HUES48 (cell line): Measurements from ENCODE around the gene TNRC6C.

ENCODE experiments used
- H3K27ac ChIP-seq: one replicate; pipeline ENCODE4 v1.7.0; 2013; ENCODE audit warnings: low read depth, low read length, inconsistent platforms
- H3K27me3 ChIP-seq: 2 replicates; pipeline ENCODE4 v1.6.1; 2013; ENCODE audit warnings: mild to moderate bottlenecking, low read length; ENCODE audit not compliant: control insufficient read depth, insufficient read depth
- H3K36me3 ChIP-seq: 2 replicates; pipeline ENCODE4 v1.6.1; 2013; ENCODE audit warnings: low read length; ENCODE audit not compliant: control insufficient read depth, insufficient read depth
- H3K4me1 ChIP-seq: 2 replicates; pipeline ENCODE4 v1.6.1; 2013; ENCODE audit warnings: mild to moderate bottlenecking, low read length; ENCODE audit not compliant: control insufficient read depth, insufficient read depth
- H3K4me3 ChIP-seq: 2 replicates; pipeline ENCODE4 v1.5.1; 2013; ENCODE audit warnings: mild to moderate bottlenecking, low read depth, low read length
- H3K9ac ChIP-seq: 2 replicates; pipeline ENCODE4 v1.6.1; 2013; ENCODE audit warnings: mild to moderate bottlenecking, low read depth, low read length, moderate library complexity
- H3K9me3 ChIP-seq: 2 replicates; pipeline ENCODE4 v1.6.1; 2013; ENCODE audit warnings: low read length; ENCODE audit not compliant: control insufficient read depth, insufficient read depth

Gene TNRC6C, protein sequence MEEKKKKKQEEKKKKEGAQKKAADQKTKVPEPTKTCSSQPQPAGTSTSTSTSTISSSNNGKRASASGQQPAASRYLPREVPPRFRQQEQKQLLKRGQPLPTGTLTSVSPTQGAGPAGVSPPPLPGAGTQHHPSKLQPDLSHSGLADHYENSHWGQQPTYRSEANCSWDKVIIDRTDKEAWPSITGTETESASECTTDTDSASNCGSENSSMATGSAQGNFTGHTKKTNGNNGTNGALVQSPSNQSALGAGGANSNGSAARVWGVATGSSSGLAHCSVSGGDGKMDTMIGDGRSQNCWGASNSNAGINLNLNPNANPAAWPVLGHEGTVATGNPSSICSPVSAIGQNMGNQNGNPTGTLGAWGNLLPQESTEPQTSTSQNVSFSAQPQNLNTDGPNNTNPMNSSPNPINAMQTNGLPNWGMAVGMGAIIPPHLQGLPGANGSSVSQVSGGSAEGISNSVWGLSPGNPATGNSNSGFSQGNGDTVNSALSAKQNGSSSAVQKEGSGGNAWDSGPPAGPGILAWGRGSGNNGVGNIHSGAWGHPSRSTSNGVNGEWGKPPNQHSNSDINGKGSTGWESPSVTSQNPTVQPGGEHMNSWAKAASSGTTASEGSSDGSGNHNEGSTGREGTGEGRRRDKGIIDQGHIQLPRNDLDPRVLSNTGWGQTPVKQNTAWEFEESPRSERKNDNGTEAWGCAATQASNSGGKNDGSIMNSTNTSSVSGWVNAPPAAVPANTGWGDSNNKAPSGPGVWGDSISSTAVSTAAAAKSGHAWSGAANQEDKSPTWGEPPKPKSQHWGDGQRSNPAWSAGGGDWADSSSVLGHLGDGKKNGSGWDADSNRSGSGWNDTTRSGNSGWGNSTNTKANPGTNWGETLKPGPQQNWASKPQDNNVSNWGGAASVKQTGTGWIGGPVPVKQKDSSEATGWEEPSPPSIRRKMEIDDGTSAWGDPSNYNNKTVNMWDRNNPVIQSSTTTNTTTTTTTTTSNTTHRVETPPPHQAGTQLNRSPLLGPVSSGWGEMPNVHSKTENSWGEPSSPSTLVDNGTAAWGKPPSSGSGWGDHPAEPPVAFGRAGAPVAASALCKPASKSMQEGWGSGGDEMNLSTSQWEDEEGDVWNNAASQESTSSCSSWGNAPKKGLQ (N-terminal part only)

DNA sequence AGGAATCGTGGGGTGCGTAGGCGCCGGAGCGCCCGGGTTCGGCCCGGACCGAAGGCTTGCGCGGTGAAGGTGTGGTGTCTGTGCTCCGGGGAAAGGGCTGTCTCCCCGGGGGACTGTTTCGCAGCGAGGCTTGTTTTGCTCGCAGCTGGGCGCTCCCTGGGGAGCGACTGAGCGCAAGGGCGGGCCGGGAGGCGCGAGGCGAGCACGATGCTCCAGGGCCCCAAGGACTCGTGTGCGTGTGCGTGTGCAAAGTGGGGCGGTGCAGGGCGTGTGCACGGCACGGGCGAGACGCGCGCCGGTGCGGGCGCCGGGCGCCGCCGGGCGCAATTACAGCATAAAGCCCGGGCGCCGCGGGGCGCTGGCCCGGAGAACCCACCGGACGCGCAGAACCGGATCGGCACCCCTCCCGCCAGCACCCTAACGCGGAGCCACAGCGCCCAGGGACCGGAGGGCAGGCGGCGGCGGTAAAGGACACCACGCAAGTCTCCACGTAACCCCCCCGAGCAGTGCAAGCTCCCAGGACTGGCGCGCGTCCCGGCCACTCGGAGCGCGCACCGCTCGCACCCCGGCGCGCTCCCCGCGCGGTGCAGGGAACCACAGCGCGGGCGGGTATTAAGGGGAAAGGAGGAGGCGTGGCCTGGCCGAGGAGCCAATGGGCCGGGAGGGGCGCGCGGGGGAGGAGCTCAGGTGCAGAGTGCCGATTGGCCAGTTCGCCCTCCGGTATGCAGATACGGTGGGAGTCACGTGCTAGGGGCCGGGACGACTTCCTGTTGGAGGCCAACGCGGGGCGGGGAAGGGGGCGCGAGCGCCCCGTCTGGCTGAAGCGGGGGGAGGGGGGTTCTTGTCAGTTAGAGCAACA, at the start of gene TNRC6C:
Gene TNRC6C (plus strand): TSS at position 847 of the 859 bp plus-strand sequence. CDS start 45,504 bp downstream, outside the sequence.
- Histone ChIP-seq H3K4me3 (peak within 1 kb of the TSS; percentile 79), H3K9ac (peak within 1 kb of the TSS; percentile 54)

DNA sequence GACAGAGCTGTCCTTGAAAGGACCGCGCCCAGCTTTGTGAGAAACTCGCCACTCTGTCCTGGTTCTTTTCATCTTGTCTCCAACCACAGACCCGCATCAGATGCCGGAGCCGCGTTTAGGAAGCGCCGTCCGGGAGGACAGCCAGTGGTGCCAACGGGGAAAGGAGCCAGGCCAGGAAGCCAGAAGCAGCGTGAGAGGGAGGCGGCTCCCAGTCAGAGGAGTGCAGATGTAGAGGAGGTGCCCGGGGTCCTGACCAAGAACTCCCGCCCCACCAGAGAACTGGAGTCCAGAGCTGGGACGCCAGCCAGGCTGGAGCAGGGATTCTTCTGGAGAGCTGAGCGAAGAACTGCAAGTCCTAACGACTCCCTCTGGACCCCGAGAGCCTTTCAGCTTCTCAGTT, 49.3 kb upstream of the TNRC6C start:
- no peaks in the 10 kb centered on the region for H3K9me3 ChIP-seq
- H3K4me3 ChIP-seq, result no peak overlapping the region
- no peak overlapping the region for H3K27ac ChIP-seq
- no peak overlapping the region for H3K9ac ChIP-seq
- H3K4me1 ChIP-seq, result no peaks in the 10 kb centered on the region
- H3K36me3 ChIP-seq, result no peaks in the 10 kb centered on the region
- no peaks in the 10 kb centered on the region for H3K27me3 ChIP-seq

More for the DNA sequence above, at the start of gene TNRC6C:
- H3K27ac ChIP-seq, result no peak within 1 kb of the TSS
- peaks cover 47% of the 10 kb centered on the region for H3K27me3 ChIP-seq
- no peaks in the 10 kb centered on the region for H3K36me3 ChIP-seq
- no peaks in the 10 kb centered on the region for H3K9me3 ChIP-seq
- peaks cover 29% of the 10 kb centered on the region for H3K4me1 ChIP-seq

DNA sequence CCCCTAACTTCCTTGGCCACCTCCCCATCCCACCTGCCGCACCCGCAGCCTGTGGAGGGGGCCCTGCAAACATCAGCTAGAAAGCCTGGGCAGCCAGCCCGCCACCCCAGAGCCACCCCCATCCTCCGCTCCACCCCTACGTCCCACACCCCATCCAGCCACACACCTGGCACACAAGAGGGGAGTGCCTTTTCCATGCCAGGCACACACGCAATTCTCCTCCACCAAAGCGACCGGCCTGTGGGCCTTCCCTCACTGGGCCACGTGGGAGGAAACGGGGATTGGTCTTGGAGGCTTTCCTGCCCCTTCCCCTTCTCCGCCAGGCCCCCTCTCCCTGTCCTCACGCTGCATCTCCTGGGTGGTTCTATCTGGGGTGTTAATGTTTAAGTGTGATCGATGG, 48.7 kb upstream of the TNRC6C start:
- Histone ChIP-seq H3K9ac (no peak overlapping the region), H3K36me3 (no peaks in the 10 kb centered on the region), H3K9me3 (no peaks in the 10 kb centered on the region), H3K27me3 (no peaks in the 10 kb centered on the region), H3K4me1 (no peaks in the 10 kb centered on the region), H3K4me3 (no peak overlapping the region), H3K27ac (no peak overlapping the region)

DNA sequence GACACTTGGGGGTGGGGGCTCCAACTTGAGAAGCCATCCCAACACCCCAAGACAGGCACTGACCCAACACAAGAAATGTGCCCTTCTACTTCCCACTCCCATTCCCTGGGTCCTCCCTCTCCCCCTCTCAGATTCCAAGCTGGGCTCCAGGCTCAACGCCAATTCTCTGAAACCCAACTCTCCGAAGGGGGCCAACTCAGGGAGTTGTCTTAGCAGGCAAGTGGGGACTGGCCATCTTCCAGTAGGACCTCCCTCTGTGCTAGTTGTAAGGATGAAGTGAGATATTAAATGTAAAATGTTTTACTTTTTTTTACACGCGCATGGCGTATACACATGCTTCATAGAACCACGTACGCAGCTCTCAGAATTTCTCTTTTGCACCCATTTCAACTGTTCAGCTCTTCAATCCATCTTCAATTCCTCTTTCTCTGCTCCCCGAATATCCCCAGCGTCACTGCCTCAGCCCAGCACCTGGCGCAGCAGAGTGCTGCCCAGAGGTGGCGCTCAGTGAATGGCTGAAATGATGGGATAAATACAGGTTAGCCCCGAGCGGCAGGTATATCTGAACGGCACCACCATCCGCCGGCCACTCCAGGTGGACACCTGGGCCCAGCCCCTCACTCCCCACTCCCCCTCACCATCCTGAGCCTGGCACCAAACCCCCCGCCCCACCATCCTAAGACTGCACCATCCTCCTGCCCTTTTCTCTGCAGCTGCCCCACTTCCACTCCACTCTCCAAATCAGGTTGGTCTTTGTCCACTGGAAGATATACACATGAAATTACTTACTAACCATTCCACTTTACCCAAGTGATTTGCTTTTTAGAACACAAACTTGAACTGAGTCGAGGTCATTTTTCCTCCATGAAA, 43.9 kb upstream of the TNRC6C start:
- Histone ChIP-seq H3K4me3 (no peak overlapping the region), H3K27me3 (no peaks in the 10 kb centered on the region), H3K9me3 (no peaks in the 10 kb centered on the region), H3K4me1 (0 out of 2 replicates have a peak, but pooled peaks cover 5% of the 10 kb centered on the region), H3K27ac (no peak overlapping the region), H3K9ac (no peak overlapping the region), H3K36me3 (no peaks in the 10 kb centered on the region)

DNA sequence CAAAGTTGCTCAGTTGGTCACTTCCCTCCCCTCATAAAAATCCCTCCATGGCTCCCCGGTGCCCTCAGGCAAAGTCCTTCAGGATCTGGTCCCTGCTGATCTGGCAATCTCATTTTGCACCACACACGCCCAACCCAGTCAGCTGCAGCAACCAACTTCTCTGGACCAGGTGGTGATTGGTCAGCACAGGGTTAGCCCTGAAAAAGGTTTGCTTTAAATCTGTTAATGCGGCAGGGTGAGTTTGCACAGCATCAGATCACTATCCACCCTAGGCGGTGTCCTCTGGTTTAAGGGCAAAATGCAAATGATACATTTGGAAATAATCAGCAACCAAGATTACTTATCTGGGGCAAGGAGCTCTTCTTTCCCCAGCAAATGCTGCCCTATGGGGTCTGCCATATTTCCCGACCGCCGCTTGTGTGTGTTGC, 42.9 kb upstream of the TNRC6C start:
- H3K27ac ChIP-seq, result no peak overlapping the region
- no peaks in the 10 kb centered on the region for H3K9me3 ChIP-seq
- no peaks in the 10 kb centered on the region for H3K36me3 ChIP-seq
- 0 out of 2 replicates have a peak, but pooled peaks cover 5% of the 10 kb centered on the region for H3K4me1 ChIP-seq
- H3K27me3 ChIP-seq, result no peaks in the 10 kb centered on the region
- H3K9ac ChIP-seq, result no peak overlapping the region
- H3K4me3 ChIP-seq, result no peak overlapping the region

DNA sequence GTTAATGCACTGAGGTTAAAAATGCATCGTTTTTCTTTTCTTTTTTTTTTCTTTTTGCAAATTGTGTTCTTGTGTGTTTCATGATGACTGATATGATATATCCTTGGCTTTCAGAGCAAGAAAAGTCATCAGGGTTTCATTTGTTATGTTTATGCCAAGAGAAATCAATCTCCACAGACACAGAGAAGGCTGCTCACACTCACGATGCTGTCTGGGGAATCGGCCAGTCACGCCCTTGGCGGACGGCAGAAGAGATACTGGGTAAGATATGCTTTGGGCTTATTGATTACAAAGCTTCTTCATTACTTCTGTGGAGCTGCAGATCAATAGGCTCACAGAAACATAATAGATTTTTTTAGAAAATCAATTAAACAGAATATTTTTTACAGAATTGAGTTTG, 42.2 kb upstream of the TNRC6C start:
- Histone ChIP-seq H3K9ac (no peak overlapping the region), H3K4me1 (0 out of 2 replicates have a peak, but pooled peaks cover 5% of the 10 kb centered on the region), H3K9me3 (no peaks in the 10 kb centered on the region), H3K27me3 (no peaks in the 10 kb centered on the region), H3K36me3 (no peaks in the 10 kb centered on the region), H3K27ac (no peak overlapping the region), H3K4me3 (no peak overlapping the region)

DNA sequence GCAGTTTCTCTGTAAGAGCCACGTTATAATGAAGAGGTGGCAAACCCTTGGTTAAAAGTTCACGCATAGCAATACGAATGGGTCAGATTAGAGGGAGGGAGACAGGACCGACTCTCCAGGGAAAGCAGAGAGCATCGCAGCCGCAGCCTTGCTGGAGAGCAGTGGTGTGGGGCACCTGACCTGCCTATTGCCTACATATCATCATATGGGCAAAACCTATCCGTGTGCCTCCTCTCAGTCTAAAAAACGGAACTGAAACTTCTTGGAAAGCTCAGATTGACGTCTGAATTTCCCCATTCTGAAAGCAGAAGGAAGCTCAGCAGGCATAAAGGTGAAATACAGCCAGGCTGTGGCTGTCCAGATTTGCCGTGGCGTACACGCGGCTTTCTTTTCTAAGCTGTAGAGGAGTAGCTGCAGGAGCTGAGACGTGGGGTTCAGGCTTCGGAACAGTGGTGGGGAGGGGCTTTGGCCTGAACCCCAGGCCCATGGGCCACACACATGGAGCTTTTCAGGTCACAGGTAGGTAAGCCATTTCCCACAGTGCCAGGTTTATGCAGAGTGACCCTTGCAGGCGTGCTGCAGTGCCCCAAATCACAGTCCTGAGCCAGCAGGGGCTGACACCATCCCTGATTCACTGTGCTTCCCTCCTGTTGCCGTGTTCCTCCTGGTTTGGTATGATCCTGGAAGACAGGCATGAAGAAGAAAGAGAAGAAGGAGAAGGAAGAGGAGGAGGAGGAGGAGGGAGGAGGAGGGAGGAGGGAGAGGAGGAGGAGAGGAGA, 41.6 kb upstream of the TNRC6C start:
- Histone ChIP-seq H3K36me3 (no peaks in the 10 kb centered on the region), H3K4me3 (no peak overlapping the region), H3K27me3 (no peaks in the 10 kb centered on the region), H3K4me1 (0 out of 2 replicates have a peak, but pooled peaks cover 5% of the 10 kb centered on the region), H3K27ac (no peak overlapping the region), H3K9me3 (no peaks in the 10 kb centered on the region), H3K9ac (no peak overlapping the region)

DNA sequence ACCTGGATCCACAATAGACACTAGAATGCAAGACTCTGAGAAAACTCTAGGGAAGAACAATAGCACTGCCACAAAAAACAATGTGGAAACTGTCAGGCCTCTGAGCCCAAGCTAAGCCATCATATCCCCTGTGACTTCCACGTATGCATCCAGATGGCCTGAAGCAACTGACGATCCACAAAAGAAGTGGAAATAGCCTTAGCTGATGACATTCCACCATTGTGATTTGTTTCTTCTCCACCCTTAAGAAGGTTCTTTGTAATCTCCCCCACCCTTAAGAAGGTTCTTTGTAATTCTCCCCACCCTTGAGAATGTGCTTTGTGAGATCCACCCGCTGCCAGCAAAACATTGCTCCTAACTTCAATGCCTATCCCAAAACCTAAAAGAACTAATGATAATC, 39.2 kb upstream of the TNRC6C start:
- Histone ChIP-seq H3K4me3 (no peak overlapping the region), H3K36me3 (no peaks in the 10 kb centered on the region), H3K27ac (no peak overlapping the region), H3K27me3 (no peaks in the 10 kb centered on the region), H3K9ac (no peak overlapping the region), H3K9me3 (no peaks in the 10 kb centered on the region), H3K4me1 (peaks cover 21% of the 10 kb centered on the region)

DNA sequence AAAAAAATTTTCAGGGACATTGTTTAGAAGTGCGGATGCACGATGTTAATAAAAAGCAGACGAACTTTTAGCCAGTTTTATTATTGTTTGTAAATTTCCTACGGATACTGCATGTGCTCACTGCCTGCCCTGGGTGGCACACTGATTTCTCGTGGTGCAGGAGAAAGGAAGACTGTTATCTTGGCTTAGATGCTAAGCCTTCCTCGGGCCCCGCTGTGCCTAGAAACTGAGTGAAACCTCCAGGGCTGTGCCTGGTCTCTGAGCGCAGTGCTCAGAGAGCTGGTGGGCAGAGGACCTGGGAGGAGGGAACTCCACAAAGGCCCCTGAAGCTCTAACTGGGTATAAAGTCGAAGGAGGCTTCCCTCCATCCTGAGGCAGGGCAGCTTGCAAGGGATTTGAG, 35.4 kb upstream of the TNRC6C start:
- Histone ChIP-seq H3K4me1 (peaks cover 36% of the 10 kb centered on the region), H3K4me3 (no peak overlapping the region), H3K36me3 (no peaks in the 10 kb centered on the region), H3K9ac (no peak overlapping the region), H3K9me3 (no peaks in the 10 kb centered on the region), H3K27me3 (0 out of 2 replicates have a peak, but pooled peaks cover 9% of the 10 kb centered on the region), H3K27ac (no peak overlapping the region)
